Smooth muscle cell (in vitro differentiated cells): ENCODE results near the gene TEX54. TPM values are rescaled to one million over a fixed set of nuclear protein-coding genes. Genes with fewer than 3 reads are reported as not detected.
A peak's percentile ranks its signal among the peaks of the same experiment; 100 is the strongest.

Experiments
- DNase-seq: peaks from one replicate; lab custom pipeline; 2025; ENCODE audit not compliant: unreplicated experiment; lab: John Stamatoyannopoulos, UW
- H2AFZ ChIP-seq: fragments of 200-600 bp; sonication (generic); 2 replicates; pipeline ENCODE4 v1.6.0; 2016; ENCODE audit warnings: antibody characterized with exemption, low read depth, mild to moderate bottlenecking
- H3F3A ChIP-seq: fragments of 200-600 bp; sonication (generic); 2 replicates; pipeline ENCODE4 v1.6.0; 2017; ENCODE audit warnings: antibody characterized with exemption, low read depth
- H3K27ac ChIP-seq: fragments of 200-600 bp; sonication (generic); 2 replicates; pipeline ENCODE4 v1.5.1; 2016; ENCODE audit warnings: low read depth, mild to moderate bottlenecking
- H3K27me3 ChIP-seq: fragments of 200-600 bp; sonication (generic); 2 replicates; pipeline ENCODE4 v1.6.1; 2016; ENCODE audit warnings: low read depth, mild to moderate bottlenecking
- H3K36me3 ChIP-seq: fragments of 200-600 bp; sonication (generic); 2 replicates; pipeline ENCODE4 v1.5.1; 2016; ENCODE audit warnings: low read depth
- H3K4me1 ChIP-seq: fragments of 200-600 bp; sonication (generic); 2 replicates; pipeline ENCODE4 v1.5.1; 2016; ENCODE audit warnings: low read depth
- H3K4me2 ChIP-seq: fragments of 200-600 bp; sonication (generic); 2 replicates; pipeline ENCODE4 v1.6.0; 2016; ENCODE audit warnings: mild to moderate bottlenecking
- H3K4me3 ChIP-seq: fragments of 200-600 bp; sonication (generic); 2 replicates; pipeline ENCODE4 v1.5.1; 2016; ENCODE audit warnings: mild to moderate bottlenecking
- H3K79me2 ChIP-seq: fragments of 200-600 bp; sonication (generic); 2 replicates; pipeline ENCODE4 v1.6.0; 2016; ENCODE audit warnings: low read depth, mild to moderate bottlenecking
- H3K9ac ChIP-seq: fragments of 200-600 bp; sonication (generic); 2 replicates; pipeline ENCODE4 v1.6.0; 2016; ENCODE audit warnings: low read depth
- H3K9me3 ChIP-seq: fragments of 200-600 bp; sonication (generic); replicated peaks from 2 replicates; pipeline ENCODE4 v1.5.1; 2016; ENCODE audit warnings: low read depth
- H4K20me1 ChIP-seq: fragments of 200-600 bp; sonication (generic); 2 replicates; pipeline ENCODE4 v1.6.0; 2016; ENCODE audit warnings: low read depth
- WGBS: methylation state at CpG from one replicate; pipeline ENCODE4 v1.1.7; 2016; ENCODE audit warnings: low lambda C conversion rate; 5-methylcytosine and 5-hydroxymethylcytosine counted together
- polyA plus RNA-seq: library from polyadenylated mRNA; unstranded; fragments of >200 nt; fragmentation: Nextera tagmentation; extraction: Ambion mirVana; gene quantifications from 2 replicates; pipeline ENCODE4 v1.2.1, GENCODE V29; 2016
- total RNA-seq: library from RNA; depleted of rRNA; stranded (reverse); fragments of >200 nt; gene quantifications from 2 replicates; pipeline ENCODE4 v1.2.3, GENCODE V29; 2014
- TF ChIP-seq, protein P1 (sequence below): fragments of 200-600 bp; sonication (generic); IDR thresholded peaks from 2 replicates; pipeline ENCODE4 v1.5.1; 2017; ENCODE audit warnings: borderline replicate concordance, mild to moderate bottlenecking, antibody characterized with exemption; ENCODE audit not compliant: insufficient read depth, poor library complexity, severe bottlenecking

Gene TEX54
- total and polyA plus RNA-seq, 2 experiments from 2014 or later = 1.4 TPM; not detected in 1

DNA sequence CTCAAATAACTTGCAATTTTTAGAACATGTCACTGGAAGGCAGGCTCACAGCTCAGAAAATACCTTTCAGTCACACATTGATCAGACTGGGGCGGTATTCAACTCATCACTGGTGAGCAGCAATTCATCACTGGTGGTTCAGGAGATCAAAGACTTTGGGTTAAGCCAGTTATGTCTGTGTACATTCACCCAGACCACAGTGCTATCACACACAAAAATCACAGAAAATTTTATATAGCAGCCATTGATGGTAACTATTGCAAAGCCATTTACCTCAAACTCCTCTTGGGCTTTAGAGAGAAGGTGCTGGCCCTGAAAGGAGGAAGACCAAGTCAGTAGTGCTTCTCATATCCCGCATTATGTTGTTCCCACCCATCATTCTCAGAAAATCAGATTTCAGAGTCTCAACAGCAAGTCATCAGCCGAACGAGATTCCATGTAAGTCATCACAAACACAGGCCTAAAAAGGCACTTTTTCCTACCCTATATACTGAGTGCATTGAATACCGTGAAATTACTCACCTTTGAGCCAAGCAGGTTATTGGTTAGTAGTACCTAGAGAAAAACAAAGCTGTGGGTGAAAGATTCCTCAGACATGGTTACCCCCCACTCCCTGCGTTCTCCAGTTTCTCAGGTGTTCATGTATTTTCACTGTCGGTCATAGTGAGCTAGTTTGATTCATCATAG is 20.8 kb upstream of the TEX54 start:
- H3K27me3 ChIP-seq = no peaks in the 10 kb centered on the region
- peak overlapping the region; percentile 51 for H3K27ac ChIP-seq
- H3K4me2 ChIP-seq = peak overlapping the region; percentile 88
- H3F3A ChIP-seq = peaks cover 56% of the 10 kb centered on the region
- H3K79me2 ChIP-seq = peaks cover 30% of the 10 kb centered on the region
- peak overlapping the region; percentile 75 for H3K9ac ChIP-seq
- TF ChIP-seq, protein P1, sequence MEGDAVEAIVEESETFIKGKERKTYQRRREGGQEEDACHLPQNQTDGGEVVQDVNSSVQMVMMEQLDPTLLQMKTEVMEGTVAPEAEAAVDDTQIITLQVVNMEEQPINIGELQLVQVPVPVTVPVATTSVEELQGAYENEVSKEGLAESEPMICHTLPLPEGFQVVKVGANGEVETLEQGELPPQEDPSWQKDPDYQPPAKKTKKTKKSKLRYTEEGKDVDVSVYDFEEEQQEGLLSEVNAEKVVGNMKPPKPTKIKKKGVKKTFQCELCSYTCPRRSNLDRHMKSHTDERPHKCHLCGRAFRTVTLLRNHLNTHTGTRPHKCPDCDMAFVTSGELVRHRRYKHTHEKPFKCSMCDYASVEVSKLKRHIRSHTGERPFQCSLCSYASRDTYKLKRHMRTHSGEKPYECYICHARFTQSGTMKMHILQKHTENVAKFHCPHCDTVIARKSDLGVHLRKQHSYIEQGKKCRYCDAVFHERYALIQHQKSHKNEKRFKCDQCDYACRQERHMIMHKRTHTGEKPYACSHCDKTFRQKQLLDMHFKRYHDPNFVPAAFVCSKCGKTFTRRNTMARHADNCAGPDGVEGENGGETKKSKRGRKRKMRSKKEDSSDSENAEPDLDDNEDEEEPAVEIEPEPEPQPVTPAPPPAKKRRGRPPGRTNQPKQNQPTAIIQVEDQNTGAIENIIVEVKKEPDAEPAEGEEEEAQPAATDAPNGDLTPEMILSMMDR = no peak
- 48% methylated on average over 7 of the region's 7 CpGs for WGBS
- no peak for DNase-seq
- peaks cover 39% of the 10 kb centered on the region for H3K4me1 ChIP-seq
- peak overlapping the region; percentile 73 for H3K4me3 ChIP-seq
- H4K20me1 ChIP-seq = peaks cover 41% of the 10 kb centered on the region
- H3K9me3 ChIP-seq = no peaks in the 10 kb centered on the region
- peaks cover 16% of the 10 kb centered on the region for H3K36me3 ChIP-seq
- H2AFZ ChIP-seq = no peak overlapping the region

DNA sequence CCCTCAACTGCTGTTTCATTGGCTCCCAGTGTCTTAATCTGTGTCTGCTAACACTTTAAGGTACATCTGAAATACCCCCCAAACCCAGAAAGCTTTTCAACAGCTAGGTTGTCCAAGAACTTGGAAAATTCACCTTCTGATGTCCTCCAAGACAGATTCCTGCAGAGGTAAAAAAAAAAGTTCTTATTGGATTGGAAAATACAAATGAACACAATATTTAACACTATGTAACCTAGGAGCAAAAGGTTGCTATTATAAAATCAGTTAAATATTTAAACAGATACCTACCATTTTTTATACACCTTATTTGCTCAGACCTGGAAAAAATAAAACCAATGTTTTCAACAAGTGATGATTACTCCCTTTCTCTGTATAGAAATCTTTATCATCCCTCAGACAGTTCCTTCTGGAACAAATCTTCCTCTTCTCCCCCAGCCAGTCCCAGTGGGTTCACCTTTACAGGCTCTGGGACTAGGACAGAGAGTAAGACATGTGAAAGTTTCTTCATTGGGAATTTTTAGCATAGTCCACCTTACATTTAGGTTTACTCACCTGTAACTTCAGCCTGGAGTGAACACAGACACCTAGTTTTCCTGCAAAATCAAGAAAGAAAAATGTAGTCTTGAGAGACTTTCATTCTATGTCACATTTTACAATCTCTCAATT is 20.0 kb upstream of the TEX54 start:
- no peak for DNase-seq
- H3K4me3 ChIP-seq = no peak overlapping the region
- peaks cover 56% of the 10 kb centered on the region for H3F3A ChIP-seq
- peaks cover 30% of the 10 kb centered on the region for H3K79me2 ChIP-seq
- H3K36me3 ChIP-seq = peaks cover 16% of the 10 kb centered on the region
- H3K27ac ChIP-seq = peak overlapping the region; percentile 51
- peaks cover 32% of the 10 kb centered on the region for H3K4me1 ChIP-seq
- H3K9ac ChIP-seq = no peak overlapping the region
- peaks cover 41% of the 10 kb centered on the region for H4K20me1 ChIP-seq
- peak overlapping the region; percentile 88 for H3K4me2 ChIP-seq
- H3K9me3 ChIP-seq = no peaks in the 10 kb centered on the region
- no peak overlapping the region for H2AFZ ChIP-seq
- TF ChIP-seq, protein P1 = no peak
- H3K27me3 ChIP-seq = no peaks in the 10 kb centered on the region

- peaks cover 30% of the 10 kb centered on the region for H3K79me2 ChIP-seq
- H3K4me2 ChIP-seq = no peak overlapping the region
- H3K9ac ChIP-seq = no peak overlapping the region
- no peaks in the 10 kb centered on the region for H3K9me3 ChIP-seq
- no peaks in the 10 kb centered on the region for H3K27me3 ChIP-seq
- peak overlapping the region; percentile 51 for H3K27ac ChIP-seq
- H4K20me1 ChIP-seq = peaks cover 41% of the 10 kb centered on the region
- H3K4me1 ChIP-seq = peaks cover 26% of the 10 kb centered on the region
- H3K4me3 ChIP-seq = no peak overlapping the region
- peaks cover 50% of the 10 kb centered on the region for H3F3A ChIP-seq
- 53% methylated on average over 3 of the region's 3 CpGs for WGBS
- H3K36me3 ChIP-seq = peaks cover 16% of the 10 kb centered on the region
- DNase-seq = no peak
- no peak overlapping the region for H2AFZ ChIP-seq
- TF ChIP-seq, protein P1 = no peak
Observed at GRCh38 chr11:62851807-62852522, 19.3 kb upstream of the TEX54 start.
